Lung (tissue), 12 donors: Measurements from ENCODE around the gene HUNK. TPM values are rescaled to one million over a fixed set of nuclear protein-coding genes. Genes with fewer than 3 reads are reported as not detected.

Source experiments
- ATAC-seq: fragments of 200-7000 bp; cut with Tn5 transposase; one replicate; pipeline ENCODE4 v1.9.1; 2020; ENCODE audit warnings: moderate number of reproducible peaks; ENCODE audit not compliant: insufficient read depth, low FRiP score
- DNase-seq, 3 donors: peaks; one replicate each; pipeline ENCODE4 v3.0.0-alpha.2; 2013 to 2017
- H3K27ac ChIP-seq, 2 donors: one replicate each; pipeline ENCODE4 v1.5.1; 2013; ENCODE audit warnings: mild to moderate bottlenecking in 2 of 2, moderate library complexity in 2 of 2, control low read depth in 1 of 2, inconsistent platforms in 1 of 2, low read depth in 1 of 2, low read length in 1 of 2
- H3K27me3 ChIP-seq, 3 donors: one replicate each; pipeline ENCODE4 v1.5.1; 2013; ENCODE audit warnings: low read length in 2 of 3; ENCODE audit not compliant: control insufficient read depth in 3 of 3, insufficient read depth in 3 of 3
- H3K36me3 ChIP-seq, 4 donors: one replicate each; pipeline ENCODE4 v1.5.1; 2013; ENCODE audit warnings: low read length in 4 of 4, mild to moderate bottlenecking in 1 of 4, moderate library complexity in 1 of 4; ENCODE audit not compliant: control insufficient read depth in 4 of 4, insufficient read depth in 4 of 4
- H3K4me1 ChIP-seq, 5 donors: one replicate each; pipeline ENCODE4 v1.5.1; 2013; ENCODE audit warnings: low read length in 5 of 5, mild to moderate bottlenecking in 2 of 5, moderate library complexity in 1 of 5; ENCODE audit not compliant: control insufficient read depth in 5 of 5, insufficient read depth in 5 of 5
- H3K4me3 ChIP-seq: one replicate; pipeline ENCODE4 v1.5.1; 2013; ENCODE audit warnings: mild to moderate bottlenecking, control low read depth, moderate library complexity
- H3K9ac ChIP-seq, 2 donors: one replicate each; pipeline ENCODE4 v1.5.1; 2013; ENCODE audit warnings: low read length in 2 of 2, control low read depth in 1 of 2; ENCODE audit not compliant: insufficient read depth in 1 of 2
- H3K9me3 ChIP-seq, 4 donors: one replicate each; pipeline ENCODE4 v1.5.1; 2013; ENCODE audit warnings: low read length in 3 of 4, mild to moderate bottlenecking in 1 of 4, moderate library complexity in 1 of 4; ENCODE audit not compliant: control insufficient read depth in 4 of 4, insufficient read depth in 3 of 4
- CTCF ChIP-seq: IDR thresholded peaks from 2 replicates; pipeline ENCODE4 v1.5.1; 2012; ENCODE audit warnings: mild to moderate bottlenecking; ENCODE audit errors: control extremely low read depth, extremely low read depth
- WGBS, 2 donors: extraction: QIAGEN DNeasy Blood & Tissue Kit; methylation state at CpG; one replicate each; pipeline ENCODE4 v1.1.7; 2013; 5-methylcytosine and 5-hydroxymethylcytosine counted together
- polyA plus RNA-seq, 2 donors: library from polyadenylated mRNA; stranded (reverse); fragments of 200-250 nt; gene quantifications; one replicate each; pipeline ENCODE4 v1.2.1, GENCODE V29; 2013
- total RNA-seq, 2 donors: library from RNA; depleted of rRNA in 1 of 2; stranded (reverse); fragments of >200 nt in 1 of 2; gene quantifications; one replicate each; pipeline ENCODE4 v1.2.1, GENCODE V29; 2014 to 2021
- donor health status: control.
- donor health status: control.
- donor health status: Bipolar disorder and iron deficiency.
- donor health status: healthy.
- donor health status: DM: yes; HTN: yes; CAD: no.

The HUNK gene
- total and polyA plus RNA-seq, 4 donors: 0.27 to 2.4 (median 1.4) TPM

GRCh38 chr21:32021319-32021994 is 148.6 kb downstream of the HUNK start:
- WGBS, 2 donors: 73 to 82% methylated on average over 12 of the region's 12 CpGs
- no peaks in the 10 kb centered on the region for H3K9me3 ChIP-seq
- H3K27ac ChIP-seq: no peak overlapping the region
- H3K27me3 ChIP-seq: no peaks in the 10 kb centered on the region
- H3K36me3 ChIP-seq: no peaks in the 10 kb centered on the region
- no peak overlapping the region for H3K9ac ChIP-seq
- H3K4me1 ChIP-seq: peaks cover 0 to 23% (median under 1%) of the 10 kb centered on the region in 5 donors
- ATAC-seq: no peak
- no peak for TF ChIP-seq CTCF
- no peak overlapping the region for H3K4me3 ChIP-seq
- peak; percentile 47 to 59 (median 49) for DNase-seq

- TF ChIP-seq CTCF: no peak
- DNase-seq (peak in 1 of 3 donors; percentile 27), ATAC-seq (no peak)
- Histone ChIP-seq H3K4me1 (peaks cover 0 to 23% (median 0%) of the 10 kb centered on the region in 5 donors), H3K4me3 (no peak overlapping the region), H3K9me3 (no peaks in the 10 kb centered on the region), H3K36me3 (no peaks in the 10 kb centered on the region), H3K27ac (no peak overlapping the region), H3K9ac (no peak overlapping the region), H3K27me3 (no peaks in the 10 kb centered on the region)
- WGBS, 2 donors: 38 to 58% methylated on average over 6 of the region's 6 CpGs
Measured at GRCh38 chr21:32022146-32022545, 149.3 kb downstream of the HUNK start.

- H3K4me3 ChIP-seq: no peak overlapping the region
- H3K36me3 ChIP-seq: no peaks in the 10 kb centered on the region
- H3K4me1 ChIP-seq: no peaks in the 10 kb centered on the region
- no peaks in the 10 kb centered on the region for H3K27me3 ChIP-seq
- no peak overlapping the region for H3K9ac ChIP-seq
- H3K9me3 ChIP-seq: no peaks in the 10 kb centered on the region
- no peak overlapping the region for H3K27ac ChIP-seq
- no peak for DNase-seq
- no peak for ATAC-seq
- TF ChIP-seq CTCF: no peak
- 79 to 81% methylated on average over 7 of the region's 7 CpGs for WGBS, 2 donors
Measured at GRCh38 chr21:32030146-32030652, 157.4 kb downstream of the HUNK start.
